Stimulated activated naive CD4-positive, alpha-beta T cell (primary cell): ENCODE results near the gene RNF112.

Experiments used
- DNase-seq, 6 experiments: peaks; one replicate each; lab custom pipeline; 2025; lab: John Stamatoyannopoulos, UW

The RNF112 gene

GRCh38 chr17:19388791-19389785 lies 21.9 kb upstream of the RNF112 start:
- no peak for DNase-seq

DNA sequence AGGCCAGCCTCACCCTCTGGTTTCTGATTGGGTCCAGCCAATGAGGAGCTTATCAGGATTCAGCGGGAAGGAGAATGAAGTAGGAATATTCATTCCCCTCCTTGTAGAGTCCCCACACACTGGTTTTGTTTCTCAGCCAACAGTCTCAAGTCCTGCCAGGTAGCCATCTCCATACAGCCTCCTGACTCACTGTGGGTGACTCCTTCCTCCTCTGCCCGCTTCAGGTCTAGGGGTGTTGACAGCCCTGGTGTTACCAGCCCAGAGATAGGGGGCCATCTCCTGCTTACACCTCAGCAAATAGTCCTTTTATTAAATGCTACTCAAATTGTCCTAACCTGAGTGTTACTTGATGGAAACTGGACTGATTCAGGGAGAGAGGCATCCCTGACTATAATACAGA lies 20.1 kb upstream of the RNF112 start:
- DNase-seq: no peak

- no peak for DNase-seq
Observed at GRCh38 chr17:19391432-19391831, 19.6 kb upstream of the RNF112 start.

DNA sequence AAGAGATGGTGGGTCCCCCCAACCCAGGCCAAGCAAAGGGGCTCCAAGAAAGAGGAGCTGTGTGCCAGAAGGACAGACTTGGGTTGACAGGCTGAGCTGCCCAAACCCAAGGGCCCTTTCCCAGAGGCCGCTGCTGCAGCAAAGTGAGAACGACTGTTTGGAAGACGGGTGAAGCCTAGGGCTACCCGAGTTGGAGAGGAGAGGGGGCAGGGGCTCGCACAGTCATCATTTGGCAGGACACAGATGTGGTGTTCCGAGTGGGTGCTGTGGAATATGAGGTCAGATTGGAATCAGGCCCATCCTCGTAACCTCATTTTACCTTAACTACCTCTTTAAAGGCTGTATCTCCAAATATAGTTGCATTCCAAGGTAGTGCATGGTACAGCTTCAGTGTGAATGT lies 18.7 kb upstream of the RNF112 start:
- DNase-seq: no peak

DNA sequence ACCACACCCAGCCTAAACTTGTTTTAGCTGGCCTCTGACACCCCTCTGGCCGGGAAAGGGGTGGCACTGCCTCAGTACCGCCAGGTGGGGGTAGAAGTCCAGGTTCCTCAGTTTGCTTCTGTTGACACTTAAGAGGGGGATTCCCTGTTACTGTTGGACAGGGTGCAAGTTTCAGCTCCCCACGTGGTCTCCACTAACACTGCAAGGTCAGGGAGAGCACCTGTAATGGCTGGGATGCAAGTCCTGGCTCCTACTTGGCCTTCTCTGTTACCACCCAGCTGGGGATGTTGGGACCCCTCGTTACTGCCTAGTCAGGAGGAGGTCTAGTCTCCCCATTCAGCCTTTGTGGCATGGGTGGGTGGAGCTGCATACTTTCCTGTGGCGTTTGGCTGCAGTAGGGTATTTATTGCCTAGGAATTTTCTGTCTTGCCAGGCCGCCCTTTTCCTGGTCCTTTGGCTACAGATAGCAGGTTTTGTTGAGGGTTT lies 13.4 kb upstream of the RNF112 start:
- DNase-seq: no peak

GRCh38 chr17:19398301-19399181 lies 12.5 kb upstream of the RNF112 start:
- no peak for DNase-seq

- no peak for DNase-seq
Observed at GRCh38 chr17:19399750-19400450, 11.1 kb upstream of the RNF112 start.

- DNase-seq: no peak
Observed at GRCh38 chr17:19401321-19402010, 9.6 kb upstream of the RNF112 start.

DNA sequence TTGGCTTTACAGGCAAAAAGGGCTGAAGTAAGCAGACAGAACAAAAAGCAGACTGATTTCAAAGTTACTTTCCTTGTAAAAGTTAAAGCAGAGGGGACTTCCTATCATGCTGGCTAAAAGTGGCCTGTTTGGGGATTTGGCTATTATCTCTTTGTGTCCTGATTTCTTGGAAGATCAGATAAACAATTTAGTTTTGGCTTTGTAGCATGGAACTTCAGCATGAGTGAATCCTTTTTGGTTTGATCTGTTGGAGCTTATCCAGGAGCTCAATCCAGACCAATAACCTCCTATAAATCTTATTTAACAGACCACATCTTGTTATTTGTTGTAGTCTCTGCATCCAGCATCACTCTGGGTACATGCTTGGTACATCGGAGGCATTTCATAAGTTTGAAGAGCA lies 8.9 kb upstream of the RNF112 start:
- no peak for DNase-seq

GRCh38 chr17:19403021-19403420 lies 8.0 kb upstream of the RNF112 start:
- no peak for DNase-seq

GRCh38 chr17:19404264-19404663 lies 6.8 kb upstream of the RNF112 start:
- DNase-seq: no peak

DNA sequence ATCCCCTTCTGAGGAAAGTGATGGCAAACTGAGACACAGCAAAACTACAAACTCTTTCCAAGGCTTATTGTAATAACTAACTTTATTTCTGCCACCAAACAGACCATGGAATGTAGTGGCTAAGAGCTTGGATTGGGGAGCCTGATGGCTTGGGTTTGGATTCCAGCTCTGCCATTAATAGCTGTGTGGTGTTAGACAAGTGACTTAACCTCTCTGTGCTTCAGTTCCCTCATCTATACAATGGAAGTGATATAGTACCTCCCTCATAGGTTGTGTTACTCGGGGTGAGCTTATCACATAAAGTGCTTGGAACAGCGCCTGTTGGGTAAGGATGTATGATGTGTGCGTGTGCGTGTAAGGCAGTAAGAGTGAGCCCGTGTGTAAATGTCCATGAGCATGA lies 5.9 kb upstream of the RNF112 start:
- no peak for DNase-seq

DNA sequence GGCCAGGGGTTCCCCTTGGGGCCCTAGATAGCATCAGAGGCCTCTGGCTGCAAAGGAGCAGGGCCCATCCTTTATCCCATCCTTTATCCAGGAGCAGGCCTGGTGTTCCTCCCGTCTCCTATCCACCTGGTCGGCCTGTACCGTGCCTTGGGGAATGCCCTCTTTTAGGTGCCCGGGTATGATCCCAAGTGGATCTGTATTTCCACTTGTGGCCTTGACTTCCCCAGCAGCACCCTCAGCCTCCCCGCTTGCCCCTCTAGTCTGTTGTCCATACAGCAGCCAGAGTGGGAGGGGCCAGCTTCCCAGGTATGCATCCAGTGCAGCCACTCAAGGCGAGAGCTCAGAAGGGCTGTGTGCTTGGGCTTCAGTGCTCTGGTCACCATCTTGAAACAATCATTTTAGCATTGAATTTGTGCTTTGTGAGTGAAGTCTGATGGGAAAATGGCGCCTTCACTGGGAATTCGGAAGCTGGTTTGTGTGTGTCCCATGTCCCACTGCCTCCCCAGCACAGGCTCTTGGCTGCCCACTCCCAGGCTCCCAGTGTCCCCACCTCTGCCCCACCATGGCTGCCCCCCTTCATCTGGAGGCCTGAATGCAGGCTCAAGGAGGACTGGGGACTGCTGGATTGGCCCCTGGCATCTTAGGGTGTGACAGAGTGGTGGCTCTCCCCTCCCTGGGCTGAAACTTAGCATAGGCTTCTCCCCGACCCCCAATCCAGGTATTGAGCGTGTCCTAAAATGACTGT lies 3.3 kb upstream of the RNF112 start:
- DNase-seq: no peak

- no peak for DNase-seq
Observed at GRCh38 chr17:19408346-19408710, 2.7 kb upstream of the RNF112 start.

GRCh38 chr17:19409066-19409465 lies 2.0 kb upstream of the RNF112 start:
- DNase-seq: no peak

GRCh38 chr17:19409509-19409908 lies 1.5 kb upstream of the RNF112 start:
- no peak for DNase-seq

- no peak for DNase-seq
Observed at GRCh38 chr17:19410091-19410490, 941 bp upstream of the RNF112 start.

DNA sequence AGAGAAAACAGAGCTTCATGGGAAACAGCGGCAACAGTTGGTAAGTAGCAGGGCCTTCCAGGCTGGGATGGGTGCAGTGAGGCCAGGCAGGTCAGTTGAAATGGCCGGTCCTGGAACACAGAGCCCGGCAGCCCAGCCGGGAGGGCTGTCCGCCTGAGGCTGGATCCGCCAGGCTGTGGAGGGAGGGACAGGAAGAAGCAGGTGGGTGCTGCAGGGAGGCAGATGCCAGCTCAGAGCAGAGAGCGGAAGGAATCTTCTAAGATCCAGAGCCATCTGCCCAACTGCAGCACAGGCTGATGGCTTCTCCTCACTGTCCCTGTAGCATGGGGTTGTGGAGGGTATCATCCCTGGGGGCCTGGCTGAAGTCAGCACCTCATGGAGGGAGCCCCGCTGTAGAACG lies 599 bp downstream of the RNF112 start:
- no peak for DNase-seq

DNA sequence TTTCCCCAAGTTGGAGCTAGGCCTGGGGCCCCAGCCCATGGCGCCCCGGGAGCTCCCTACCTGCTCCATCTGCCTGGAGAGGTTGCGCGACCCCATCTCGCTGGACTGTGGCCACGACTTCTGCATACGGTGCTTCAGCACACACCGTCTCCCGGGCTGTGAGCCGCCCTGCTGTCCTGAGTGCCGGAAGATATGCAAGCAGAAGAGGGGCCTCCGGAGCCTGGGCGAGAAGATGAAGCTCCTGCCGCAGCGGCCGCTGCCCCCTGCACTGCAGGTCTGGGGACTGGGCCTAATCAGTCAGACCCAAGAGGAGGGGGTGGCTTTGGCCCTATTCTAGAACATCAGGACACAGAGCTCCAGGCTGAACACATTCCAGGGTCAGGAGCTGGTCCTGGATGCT lies 1.5 kb downstream of the RNF112 start:
- no peak for DNase-seq

- DNase-seq: no peak
Observed at GRCh38 chr17:19412984-19413383, 2.0 kb downstream of the RNF112 start.

DNA sequence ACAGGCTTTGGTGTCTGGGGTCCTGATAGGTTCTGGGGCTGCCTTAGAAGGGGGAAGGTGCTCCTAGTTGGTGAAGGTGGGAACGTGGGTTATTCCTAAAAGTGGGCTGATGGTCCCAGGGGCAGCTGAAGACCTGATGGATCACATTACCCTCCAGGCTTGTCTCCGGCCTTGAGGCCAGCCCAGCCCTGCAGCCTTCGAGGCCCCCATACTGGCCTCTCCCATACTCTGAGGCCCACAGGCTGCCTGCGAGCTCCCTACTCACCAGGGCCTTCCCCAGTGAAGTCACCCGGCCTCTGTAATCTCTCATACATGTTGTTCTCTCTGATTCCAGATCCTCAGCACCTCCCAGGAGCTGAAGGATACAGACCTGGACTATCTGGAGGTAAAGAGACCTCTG lies 2.7 kb downstream of the RNF112 start:
- DNase-seq: no peak
